Measurements from ENCODE around the gene MX2.

- TF ChIP-seq CTCF (IDR thresholded peaks at IDR 0.05; ENCODE audit: low read depth, low read length, poor library complexity, severe bottlenecking) (no peak), EZH2phosphoT487 (IDR thresholded peaks at IDR 0.05; ENCODE audit: borderline replicate concordance, low read length) (no peak)
These were observed 80.8 kb downstream of the MX2 start for GRCh38 chr21:41442481-41443186.

All from DOHH2 (cell line).